PC-9 (cell line): ENCODE data around the gene CXCR3. TPM values are rescaled to one million over a fixed set of nuclear protein-coding genes. Genes with fewer than 3 reads are reported as not detected.

ENCODE experiments used
- BruUV-seq: library from RNA; stranded (reverse); fragments of 400-500 nt; replicated peaks from 2 replicates; lab custom pipeline; 2021; lab: Mats Ljungman, UMichigan
- CTCF ChIA-PET: fragments of 300-600 bp; sonication (Branson Sonifier 250); formaldehyde crosslinking; loops from one replicate; lab custom pipeline; 2022; ENCODE audit warnings: antibody characterized with exemption; lab: Charles Lee
- POLR2A ChIA-PET: fragments of 300-600 bp; sonication (Branson Sonifier 250); formaldehyde crosslinking; loops from one replicate; lab custom pipeline; 2022; ENCODE audit warnings: antibody characterized with exemption; ENCODE audit not compliant: unreplicated experiment; lab: Charles Lee
- DNase-seq, 2 experiments: peaks; one replicate each; pipeline versions ENCODE4 v3.0.0 to v3.0.0-alpha.2; 2015 to 2022; ENCODE audit warnings: mixed read lengths in 1 of 2
- H2AFZ ChIP-seq: fragments of 200-600 bp; sonication (generic); 2 replicates; pipeline ENCODE4 v1.8.1; 2017; ENCODE audit warnings: antibody characterized with exemption
- H3F3A ChIP-seq: fragments of 200-600 bp; sonication (generic); 2 replicates; pipeline ENCODE4 v1.8.1; 2017; ENCODE audit warnings: antibody characterized with exemption, mild to moderate bottlenecking, low read depth; ENCODE audit not compliant: insufficient read depth
- H3K27ac ChIP-seq: fragments of 200-600 bp; sonication (generic); 2 replicates; pipeline ENCODE4 v1.6.1; 2016; ENCODE audit warnings: mixed run types
- H3K27me3 ChIP-seq: fragments of 200-600 bp; sonication (generic); 2 replicates; pipeline ENCODE4 v1.6.1; 2016; ENCODE audit warnings: low read depth, mixed run types; ENCODE audit not compliant: insufficient read depth
- H3K36me3 ChIP-seq: fragments of 200-600 bp; sonication (generic); 2 replicates; pipeline ENCODE4 v1.6.1; 2016; ENCODE audit warnings: low read depth, mixed run types
- H3K4me1 ChIP-seq: fragments of 200-600 bp; sonication (generic); replicated peaks from 2 replicates; pipeline ENCODE4 v1.6.1; 2016; ENCODE audit warnings: mixed run types; ENCODE audit not compliant: insufficient read depth
- H3K4me2 ChIP-seq: fragments of 200-600 bp; sonication (generic); 2 replicates; pipeline ENCODE4 v1.6.1; 2017; ENCODE audit warnings: mixed run types
- H3K4me3 ChIP-seq: fragments of 200-600 bp; sonication (generic); 2 replicates; pipeline ENCODE4 v1.6.1; 2016; ENCODE audit warnings: mixed run types
- H3K79me2 ChIP-seq: fragments of 200-600 bp; sonication (generic); 2 replicates; pipeline ENCODE4 v1.6.1; 2017; ENCODE audit warnings: low read depth, mixed run types
- H3K9me2 ChIP-seq: fragments of 200-600 bp; sonication (generic); 2 replicates; pipeline ENCODE4 v1.8.1; 2017; ENCODE audit warnings: mild to moderate bottlenecking; ENCODE audit not compliant: insufficient read depth
- H3K9me3 ChIP-seq: fragments of 200-600 bp; sonication (generic); 2 replicates; pipeline ENCODE4 v1.8.1; 2016; ENCODE audit warnings: low read depth; ENCODE audit not compliant: insufficient read depth
- H4K20me1 ChIP-seq: fragments of 200-600 bp; sonication (generic); 2 replicates; pipeline ENCODE4 v1.8.1; 2017; ENCODE audit not compliant: insufficient read depth
- CTCF ChIP-seq: fragments of 200-600 bp; sonication (generic); conservative IDR thresholded peaks from 2 replicates; pipeline ENCODE4 v1.6.1; 2017; ENCODE audit warnings: mixed run types, antibody characterized with exemption, mild to moderate bottlenecking, moderate library complexity
- EZH2 ChIP-seq: fragments of 200-600 bp; sonication (generic); IDR thresholded peaks from 2 replicates; pipeline ENCODE4 v1.8.0; 2017; ENCODE audit warnings: antibody characterized with exemption, low read depth
- intact Hi-C: fragments of 100-400 bp; cut with micrococcal nuclease; formaldehyde crosslinking; loops from one replicate; pipeline ENCODE4 v1.10.0; 2022; ENCODE audit not compliant: unreplicated experiment
- total RNA-seq: library from RNA; stranded (reverse); gene quantifications from 2 replicates; pipeline ENCODE4 v1.2.3, GENCODE V29; 2021

CXCR3 gene
- total RNA-seq, 1 experiment from 2014 or later = not detected

- no TSS peak for BruUV-seq
- CTCF ChIA-PET = no interaction called here
- TF ChIP-seq CTCF (no peak), EZH2 (no peak)
Observed at GRCh38 chrX:71619986-71620385, 1.7 kb upstream of the CXCR3 start.

GRCh38 chrX:71619193-71619592 lies 882 bp upstream of the CXCR3 start:
- CTCF ChIA-PET = no interaction called here
- BruUV-seq = no TSS peak

More at GRCh38 chrX:71619986-71620385, 1.7 kb upstream of the CXCR3 start:
- Histone ChIP-seq H3K27me3 (no peaks in the 10 kb centered on the region), H3K9me2 (no peaks in the 10 kb centered on the region), H3F3A (no peaks in the 10 kb centered on the region), H4K20me1 (no peaks in the 10 kb centered on the region), H3K4me3 (no peak overlapping the region), H3K9me3 (no peaks in the 10 kb centered on the region), H3K27ac (no peak overlapping the region), H3K36me3 (no peaks in the 10 kb centered on the region), H3K79me2 (no peaks in the 10 kb centered on the region), H3K4me1 (no peaks in the 10 kb centered on the region), H2AFZ (no peak overlapping the region), H3K4me2 (no peak overlapping the region)
- POLR2A ChIA-PET = no interaction called here
- intact Hi-C loops = no loop called here
- no peak for DNase-seq

GRCh38 chrX:71618787-71619186 lies 476 bp upstream of the CXCR3 start:
- Histone ChIP-seq H3K4me2 (no peak overlapping the region), H3K27ac (no peak overlapping the region), H4K20me1 (no peaks in the 10 kb centered on the region), H3K9me2 (no peaks in the 10 kb centered on the region), H3K27me3 (no peaks in the 10 kb centered on the region), H3K4me3 (no peak overlapping the region), H2AFZ (no peak overlapping the region), H3F3A (no peaks in the 10 kb centered on the region), H3K79me2 (no peaks in the 10 kb centered on the region), H3K36me3 (no peaks in the 10 kb centered on the region), H3K4me1 (no peaks in the 10 kb centered on the region), H3K9me3 (no peaks in the 10 kb centered on the region)
- TF ChIP-seq EZH2 (no peak), CTCF (no peak)
- ChIA-PET CTCF (no interaction called here), POLR2A (no interaction called here)
- DNase-seq = no peak
- intact Hi-C loops = no loop called here
- no TSS peak for BruUV-seq

More at GRCh38 chrX:71619193-71619592, 882 bp upstream of the CXCR3 start:
- Histone ChIP-seq H3K9me3 (no peaks in the 10 kb centered on the region), H2AFZ (no peak overlapping the region), H3K4me1 (no peaks in the 10 kb centered on the region), H3K79me2 (no peaks in the 10 kb centered on the region), H3F3A (no peaks in the 10 kb centered on the region), H3K36me3 (no peaks in the 10 kb centered on the region), H3K27ac (no peak overlapping the region), H4K20me1 (no peaks in the 10 kb centered on the region), H3K4me2 (no peak overlapping the region), H3K27me3 (no peaks in the 10 kb centered on the region), H3K4me3 (no peak overlapping the region), H3K9me2 (no peaks in the 10 kb centered on the region)
- no peak for DNase-seq
- POLR2A ChIA-PET = no interaction called here
- no peak for TF ChIP-seq CTCF
- TF ChIP-seq EZH2 = no peak
- intact Hi-C loops = no loop called here
